ENCODE data around the gene BBS12.

The BBS12 gene

DNA sequence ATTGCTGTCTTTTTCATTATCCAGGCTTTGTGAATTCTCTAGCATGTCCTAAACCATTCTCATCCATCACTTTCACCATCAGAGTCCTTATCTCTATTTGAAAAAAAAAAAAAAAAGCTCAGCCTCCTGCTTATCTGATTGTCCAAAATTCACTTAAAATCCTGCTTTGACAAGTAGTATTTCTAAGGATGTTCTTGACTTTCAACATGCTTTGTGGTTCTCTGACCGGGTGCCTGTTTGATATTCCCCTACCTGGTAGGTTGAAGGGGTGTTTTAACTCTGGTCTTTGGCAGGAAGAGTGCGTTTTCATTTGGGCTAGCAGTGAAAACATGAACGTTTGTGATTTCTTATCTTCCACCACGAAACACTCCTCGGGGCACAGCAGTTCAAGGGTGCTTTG, 17.3 kb upstream of the BBS12 start:
- DNase-seq (ENCODE audit: low read depth): no peak

DNA sequence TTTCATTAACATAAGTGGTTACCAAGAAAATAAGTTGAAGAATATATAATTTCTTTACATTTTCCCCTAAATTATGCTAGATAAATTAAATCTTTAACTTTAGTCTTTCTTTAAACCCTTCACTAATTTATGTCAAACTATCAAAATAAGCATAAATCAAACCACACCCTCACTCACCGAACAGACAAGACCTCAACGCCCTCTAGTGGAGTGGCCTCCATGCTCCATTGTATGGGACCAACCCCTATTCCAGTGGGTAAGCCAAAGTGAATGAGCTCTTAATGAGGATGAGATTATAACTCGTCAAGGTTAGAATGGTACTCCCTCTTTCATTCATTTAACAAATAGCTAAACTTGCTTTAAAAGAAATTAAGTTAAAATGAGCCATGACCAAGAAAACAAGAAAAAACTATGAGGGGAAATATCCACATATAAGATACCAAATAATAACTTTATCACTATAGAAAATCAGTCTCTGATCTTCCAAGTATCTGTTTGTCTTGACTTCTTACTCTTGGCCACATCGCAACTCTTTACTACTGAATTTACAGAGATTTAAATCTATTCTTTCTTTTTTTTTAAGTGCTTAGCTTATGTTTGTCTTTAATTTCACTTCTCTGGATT, 15.6 kb upstream of the BBS12 start:
- DNase-seq (ENCODE audit: low read depth): peak; percentile 73

DNA sequence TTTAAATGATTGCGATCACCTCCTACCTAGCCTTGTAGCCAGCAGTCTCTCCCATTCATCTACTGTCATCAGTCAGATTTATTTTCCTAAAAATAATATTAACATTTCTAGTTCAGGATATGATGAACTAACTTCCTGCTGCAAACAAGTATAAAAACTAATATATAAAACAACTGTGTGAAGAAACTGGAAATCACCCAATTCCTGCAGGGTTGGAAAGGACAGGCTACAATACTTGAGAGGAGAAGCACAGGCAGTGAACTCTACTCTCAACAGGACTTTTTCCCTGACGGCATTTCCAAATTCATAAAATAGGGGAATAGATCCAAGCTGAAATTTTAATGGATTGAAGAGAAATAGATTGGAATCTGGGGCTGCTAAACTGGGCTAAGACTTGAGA, 14.2 kb upstream of the BBS12 start:
- no peak for DNase-seq (ENCODE audit: low read depth)

DNA sequence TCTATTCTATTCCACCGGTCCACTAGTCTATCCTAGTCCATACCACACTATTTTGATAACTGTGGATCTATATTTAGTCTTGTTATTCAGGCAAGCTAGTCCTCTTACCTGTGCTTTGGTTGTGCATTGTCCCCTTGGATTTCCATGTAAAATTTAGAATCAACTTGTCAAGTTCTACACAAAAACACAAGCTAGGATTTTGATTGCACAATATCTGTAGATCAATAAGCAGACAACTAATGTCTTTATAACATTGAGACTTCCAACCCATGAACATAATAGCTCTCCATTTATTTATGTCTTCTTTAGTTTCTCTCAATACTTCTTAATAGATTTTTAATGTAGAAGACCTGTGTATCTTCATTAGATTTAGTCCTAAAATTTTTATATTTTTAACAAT, 10.2 kb upstream of the BBS12 start:
- no peak for DNase-seq (ENCODE audit: low read depth)

DNA sequence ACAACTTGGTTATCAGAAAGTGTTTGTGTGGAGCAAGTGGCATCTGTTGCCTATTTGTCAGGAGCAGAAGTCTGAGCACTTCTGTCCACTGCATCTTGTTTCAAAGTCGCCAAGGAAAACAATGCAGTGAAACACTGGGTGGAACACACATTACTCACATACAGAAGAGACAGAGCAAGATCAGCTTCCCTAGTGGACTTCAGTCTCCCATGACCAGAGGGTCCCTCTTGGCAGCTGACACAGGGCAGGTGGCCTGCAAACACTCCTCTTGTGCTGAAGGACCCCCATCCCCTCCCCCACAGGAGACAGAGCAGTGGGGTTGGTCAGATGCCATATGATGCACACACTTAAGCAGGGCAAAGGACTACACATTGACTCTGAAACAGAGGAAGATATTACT, 3.6 kb upstream of the BBS12 start:
- DNase-seq (ENCODE audit: low read depth): no peak

DNA sequence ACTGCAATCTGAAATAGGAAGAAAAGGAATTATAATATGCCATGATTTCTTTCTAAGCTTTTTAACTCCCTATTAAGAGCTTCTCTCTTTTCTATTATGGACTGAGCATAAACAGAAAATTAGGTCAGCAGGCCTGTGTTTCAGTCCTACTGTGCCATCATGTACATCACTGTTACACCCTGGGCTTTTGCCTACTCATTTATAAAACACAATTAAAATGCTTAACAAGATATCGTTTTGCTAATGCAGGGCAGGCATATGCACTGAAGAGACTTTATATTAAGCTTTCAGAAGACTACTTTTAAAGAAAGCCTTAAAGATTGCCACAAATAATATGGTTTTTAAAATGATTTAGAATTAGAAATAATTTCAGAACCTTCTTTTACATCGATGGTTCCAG, 828 bp upstream of the BBS12 start:
- DNase-seq (ENCODE audit: low read depth): no peak

DNA sequence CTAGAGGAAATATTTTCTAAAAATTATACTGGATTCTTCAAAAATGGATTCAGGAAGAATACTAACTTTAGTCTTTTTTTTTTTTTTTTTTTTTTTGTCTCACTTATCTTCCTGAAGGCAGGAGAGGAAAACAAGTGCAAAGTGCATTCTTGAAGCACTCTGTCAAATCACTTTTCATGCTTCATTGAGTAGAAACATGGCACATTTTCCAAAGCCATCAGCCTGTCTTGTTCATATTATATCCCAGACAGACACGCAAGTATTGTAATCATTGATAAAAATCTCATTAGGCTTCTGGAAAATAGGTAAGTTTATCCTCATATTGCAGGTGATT, 1.2 kb downstream of the BBS12 start:
- no peak for DNase-seq (ENCODE audit: low read depth)

DNA sequence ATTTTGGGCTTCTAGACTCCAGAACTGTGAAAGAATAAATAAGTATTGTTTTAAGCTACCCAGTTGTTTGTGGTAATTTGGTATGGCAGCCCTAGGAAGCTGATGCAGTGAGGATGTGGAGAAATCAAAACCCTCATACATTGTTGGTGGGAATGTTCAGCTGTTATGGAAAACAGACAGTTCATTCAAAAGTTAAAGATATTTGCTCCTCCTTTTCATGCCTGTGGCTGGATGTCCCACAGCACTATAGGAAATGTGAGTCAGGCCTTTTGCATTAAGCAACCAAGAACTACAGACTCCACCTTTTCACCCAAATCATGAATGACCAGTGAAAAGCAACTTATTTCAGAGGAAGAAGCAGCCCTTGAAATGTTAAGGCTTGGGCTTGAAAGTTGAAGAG, 6.7 kb downstream of the BBS12 start:
- DNase-seq (ENCODE audit: low read depth): no peak

DNA sequence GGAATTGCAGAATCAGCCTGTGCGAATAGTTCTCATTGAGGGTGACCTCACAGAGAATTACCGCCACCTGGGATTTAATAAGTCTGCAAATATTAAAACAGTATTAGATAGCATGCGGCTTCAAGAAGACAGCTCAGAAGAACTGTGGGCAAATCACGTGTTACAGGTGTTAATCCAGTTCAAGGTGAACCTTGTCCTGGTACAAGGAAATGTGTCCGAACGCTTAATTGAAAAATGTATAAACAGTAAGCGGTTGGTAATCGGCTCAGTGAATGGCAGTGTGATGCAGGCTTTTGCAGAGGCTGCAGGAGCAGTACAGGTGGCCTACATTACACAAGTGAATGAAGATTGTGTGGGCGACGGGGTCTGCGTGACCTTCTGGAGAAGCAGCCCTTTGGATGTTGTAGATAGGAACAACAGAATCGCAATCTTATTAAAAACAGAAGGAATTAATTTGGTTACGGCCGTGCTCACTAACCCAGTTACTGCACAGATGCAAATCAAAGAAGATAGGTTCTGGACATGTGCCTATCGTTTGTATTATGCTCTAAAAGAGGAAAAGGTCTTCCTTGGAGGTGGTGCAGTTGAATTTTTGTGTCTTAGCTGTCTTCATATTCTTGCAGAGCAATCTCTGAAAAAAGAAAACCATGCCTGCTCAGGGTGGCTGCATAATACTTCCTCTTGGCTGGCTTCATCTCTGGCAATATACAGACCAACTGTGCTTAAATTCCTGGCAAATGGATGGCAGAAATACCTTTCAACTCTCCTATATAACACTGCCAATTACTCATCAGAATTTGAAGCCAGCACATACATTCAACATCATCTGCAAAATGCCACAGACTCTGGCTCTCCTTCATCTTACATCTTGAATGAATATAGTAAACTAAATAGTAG, 10.7 kb downstream of the BBS12 start:
- no peak for DNase-seq (ENCODE audit: low read depth)

DNA sequence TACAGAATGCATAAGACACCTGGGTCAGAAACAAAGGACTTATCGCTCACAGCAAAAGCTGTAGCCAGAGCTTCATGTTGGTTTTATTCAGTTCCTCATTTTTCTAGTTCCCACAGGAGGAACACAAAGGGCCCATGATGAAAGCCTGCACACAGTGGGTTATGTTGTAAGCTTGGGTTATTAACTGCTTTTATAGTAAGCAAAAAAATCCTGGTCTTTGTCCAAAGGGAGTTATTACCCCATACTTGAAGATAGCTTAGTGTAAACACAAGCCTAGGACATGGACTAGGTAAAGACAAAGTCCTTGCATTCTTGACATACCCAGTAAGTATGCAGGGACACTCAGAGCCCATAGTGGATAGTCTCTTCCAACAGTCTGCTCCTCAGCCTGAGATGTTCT, 11.7 kb downstream of the BBS12 start:
- DNase-seq (ENCODE audit: low read depth): no peak

DNA sequence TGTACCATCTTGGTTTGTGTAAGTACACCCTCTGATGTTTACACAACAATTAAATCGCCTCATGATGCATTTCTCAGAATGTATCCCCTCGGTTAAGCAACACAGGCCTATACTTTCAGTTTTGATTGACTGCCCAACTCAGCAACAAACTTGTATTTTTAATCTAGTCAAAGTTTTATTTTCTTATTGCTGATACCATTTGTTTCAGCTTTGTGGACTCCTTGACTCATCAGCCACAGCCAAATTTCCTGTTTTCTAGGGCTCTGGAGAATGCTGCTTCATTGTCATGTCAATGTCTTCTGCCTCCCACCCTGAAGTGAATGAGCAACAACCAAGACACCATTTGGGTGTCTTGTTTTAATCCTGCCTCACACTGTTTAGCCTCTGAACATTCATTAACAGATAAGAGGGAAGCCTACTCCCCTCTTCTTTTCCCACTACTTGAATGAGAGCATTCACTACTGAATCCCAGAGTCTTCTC, 14.0 kb downstream of the BBS12 start:
- no peak for DNase-seq (ENCODE audit: low read depth)

DNA sequence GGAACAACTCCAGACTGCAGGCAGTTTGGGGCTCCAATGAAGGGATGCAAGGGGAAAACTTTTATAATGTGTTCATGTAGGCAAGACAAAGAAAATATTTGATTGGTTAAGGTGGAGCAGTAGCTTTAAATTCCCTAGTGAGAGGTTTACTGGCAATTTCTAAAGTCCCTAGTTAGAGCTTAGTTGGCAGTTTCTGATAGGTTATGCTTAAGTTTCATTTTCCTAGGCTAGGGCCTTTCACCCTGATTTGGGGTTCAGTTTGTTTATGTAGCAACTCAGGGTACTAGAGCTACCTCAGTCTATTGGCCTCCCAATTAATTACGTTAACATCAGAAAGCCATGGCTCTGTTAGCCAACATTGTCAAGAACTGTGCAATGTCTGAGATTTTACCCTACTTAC, 14.6 kb downstream of the BBS12 start:
- no peak for DNase-seq (ENCODE audit: low read depth)

DNA sequence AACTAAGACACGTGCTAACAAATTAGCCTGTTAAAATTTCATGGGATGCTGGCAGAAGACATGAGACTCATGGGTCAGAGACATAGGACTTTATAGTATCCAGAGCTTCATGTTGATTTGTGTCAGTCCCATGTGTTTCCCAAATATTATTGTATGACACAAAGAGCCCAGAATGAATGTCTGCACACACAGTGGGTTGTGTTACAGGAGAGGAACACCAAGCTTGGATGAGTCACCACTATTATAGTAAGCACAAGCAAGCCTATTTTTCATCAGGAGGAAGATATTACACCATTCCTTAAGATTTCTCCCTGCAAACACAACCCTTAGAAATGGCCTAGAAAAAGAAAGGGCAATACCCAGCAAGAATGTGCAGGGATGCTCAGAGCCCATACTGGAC, 15.4 kb downstream of the BBS12 start:
- DNase-seq (ENCODE audit: low read depth): no peak

DNA sequence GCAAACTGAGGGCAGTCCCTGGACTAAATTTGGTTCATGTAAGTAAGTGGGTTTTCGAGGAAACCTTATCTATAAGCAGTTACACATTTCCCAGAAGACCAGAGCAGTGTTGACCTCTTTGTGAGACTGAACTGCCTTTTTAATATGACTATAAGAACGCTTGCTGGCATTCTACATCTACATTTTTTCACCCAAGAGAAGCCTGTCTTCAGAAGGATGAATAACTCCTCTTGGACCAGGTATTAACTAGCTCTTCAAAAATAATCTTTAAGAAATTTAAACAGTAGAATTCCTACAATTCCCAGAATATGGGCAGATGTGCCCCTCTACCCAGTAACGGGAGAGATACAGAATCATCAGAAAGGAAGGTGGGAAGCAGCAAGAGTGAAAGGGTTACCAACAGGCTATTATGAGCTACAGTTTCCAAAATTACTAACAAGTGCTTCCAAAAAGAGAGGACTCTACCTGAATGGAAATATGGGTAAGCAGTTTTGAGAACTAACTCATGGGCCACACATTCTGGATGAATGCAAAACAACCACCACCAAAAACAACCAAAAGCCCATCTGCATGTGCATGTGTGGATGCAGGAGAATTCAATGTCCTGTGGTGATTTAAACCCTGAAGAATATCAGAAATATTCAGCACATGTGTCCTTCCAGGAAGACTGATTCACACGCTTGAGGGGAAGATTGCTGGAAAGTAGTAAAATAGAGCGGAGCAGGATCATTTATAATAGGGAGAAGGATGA, 17.4 kb downstream of the BBS12 start:
- no peak for DNase-seq (ENCODE audit: low read depth)

DNA sequence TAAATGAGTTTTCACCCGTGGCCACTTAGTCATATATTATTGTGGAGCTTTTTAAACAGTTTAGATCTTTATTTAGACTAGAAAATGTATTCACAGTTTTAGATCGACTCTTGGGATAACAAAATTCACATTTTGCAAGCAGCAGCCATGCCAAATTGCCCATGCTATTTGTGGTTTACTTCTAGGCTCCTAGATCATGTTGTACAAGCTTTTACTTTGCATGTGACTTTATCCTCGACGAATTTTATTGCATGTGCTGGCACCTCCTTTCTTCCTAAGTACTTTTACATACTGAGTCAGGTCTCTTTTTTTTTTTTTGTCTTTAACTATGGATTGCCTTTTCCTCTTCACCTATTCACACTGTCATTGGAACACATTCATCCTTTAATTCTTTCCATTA, 23.2 kb downstream of the BBS12 start:
- no peak for DNase-seq (ENCODE audit: low read depth)

DNA sequence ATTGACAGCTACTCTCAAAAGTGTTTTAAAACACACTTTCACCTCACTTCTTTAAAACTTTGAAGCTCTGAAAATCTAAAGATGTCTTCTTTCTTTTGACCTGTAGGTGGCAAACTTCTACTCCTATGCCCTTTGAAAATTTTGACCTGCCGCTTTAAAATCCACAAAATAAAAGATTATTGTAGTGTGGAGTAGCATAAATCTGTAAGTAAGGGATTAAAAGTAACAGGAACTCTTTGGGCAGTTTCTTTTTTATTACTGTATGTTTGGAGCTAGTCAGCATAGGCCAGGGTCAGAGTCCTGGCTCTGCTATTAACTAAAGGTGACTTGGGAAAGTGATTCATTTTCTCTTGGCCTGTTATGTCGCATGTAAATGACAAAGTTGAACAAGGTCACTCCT, 25.5 kb downstream of the BBS12 start:
- DNase-seq (ENCODE audit: low read depth): no peak

DNA sequence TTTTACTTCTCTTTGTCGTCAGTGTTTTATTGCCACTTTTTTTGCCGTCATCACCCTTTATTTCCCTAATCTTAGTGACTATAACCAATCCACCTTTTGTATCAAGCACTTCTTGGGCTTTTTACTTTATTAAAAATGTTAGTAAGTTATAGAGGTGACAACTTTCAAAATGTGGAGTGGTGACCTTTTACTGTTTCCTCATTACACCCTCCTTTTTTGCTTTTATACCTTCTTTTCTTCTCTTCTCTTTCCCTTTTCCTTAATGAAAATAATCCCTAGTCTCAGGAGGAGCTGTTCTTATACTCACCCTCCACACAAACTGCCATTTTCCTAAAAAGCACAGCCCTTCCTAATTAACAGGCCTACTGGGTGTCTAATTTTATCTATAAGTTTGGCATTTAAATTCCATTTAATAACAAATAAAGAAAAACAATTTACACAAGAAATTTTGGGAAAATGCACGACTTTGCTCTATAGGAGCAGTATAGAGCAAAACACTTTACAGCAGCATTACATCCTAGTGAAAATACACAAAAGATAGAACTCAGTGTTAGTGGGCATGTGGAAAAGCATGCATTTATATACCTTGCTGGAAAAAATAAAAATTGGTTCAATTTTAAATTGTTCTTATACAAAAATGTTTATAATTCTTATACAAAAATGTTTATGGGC, 27.3 kb downstream of the BBS12 start:
- DNase-seq (ENCODE audit: low read depth): no peak

DNA sequence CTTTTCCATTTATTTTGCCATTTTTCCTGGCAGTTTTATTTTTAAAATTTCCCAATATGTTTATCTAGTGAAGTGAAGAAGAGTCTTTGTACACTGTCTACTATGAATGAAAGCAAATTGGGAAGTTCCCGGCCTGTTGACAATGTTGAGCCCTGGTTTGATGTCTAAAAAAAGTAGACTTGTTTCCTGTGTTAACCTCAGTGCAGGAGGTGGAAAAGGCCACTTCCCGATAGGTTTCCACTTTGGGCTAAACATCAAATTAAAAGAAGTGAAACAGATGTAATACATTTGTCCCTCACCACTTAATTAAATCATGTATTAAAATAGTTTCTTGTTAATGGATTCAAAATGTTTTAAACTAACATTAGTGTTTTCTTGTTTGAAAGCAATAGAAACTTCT, 30.0 kb downstream of the BBS12 start:
- no peak for DNase-seq (ENCODE audit: low read depth)

DNA sequence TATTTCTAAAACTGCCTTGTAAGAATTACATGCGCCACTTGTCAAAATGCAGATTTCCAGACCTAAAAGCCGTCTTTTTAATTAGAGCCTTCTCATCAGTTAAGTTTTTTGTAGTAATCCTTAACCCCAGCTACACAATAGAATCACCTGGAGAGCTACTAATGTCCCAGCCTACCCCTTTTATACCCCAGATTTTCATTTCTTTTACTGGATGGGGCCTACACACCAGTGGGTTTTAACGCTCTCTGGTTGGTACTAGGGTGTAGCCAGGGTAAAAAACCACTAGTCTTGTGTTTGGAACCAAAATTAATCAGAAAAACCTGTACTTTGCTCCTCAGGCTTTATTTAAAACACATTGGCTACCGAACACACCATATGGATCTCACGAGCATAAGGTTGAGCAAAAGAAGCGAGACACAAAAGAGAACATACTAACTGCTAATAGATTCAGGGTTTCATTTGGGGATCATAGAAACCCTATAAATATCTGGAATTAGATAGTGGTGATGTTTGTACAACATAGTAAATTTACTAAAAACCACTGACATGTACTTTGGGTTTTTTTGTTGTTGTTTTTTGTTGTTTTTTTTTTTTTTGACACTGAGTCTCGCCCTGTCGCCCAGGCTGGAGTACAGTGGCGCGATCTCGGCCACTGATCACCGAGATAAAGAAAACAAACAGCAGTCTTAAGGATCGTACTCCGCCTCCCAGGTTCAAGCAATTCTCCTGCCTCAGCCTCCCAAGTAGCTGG, 30.6 kb downstream of the BBS12 start:
- no peak for DNase-seq (ENCODE audit: low read depth)

DNA sequence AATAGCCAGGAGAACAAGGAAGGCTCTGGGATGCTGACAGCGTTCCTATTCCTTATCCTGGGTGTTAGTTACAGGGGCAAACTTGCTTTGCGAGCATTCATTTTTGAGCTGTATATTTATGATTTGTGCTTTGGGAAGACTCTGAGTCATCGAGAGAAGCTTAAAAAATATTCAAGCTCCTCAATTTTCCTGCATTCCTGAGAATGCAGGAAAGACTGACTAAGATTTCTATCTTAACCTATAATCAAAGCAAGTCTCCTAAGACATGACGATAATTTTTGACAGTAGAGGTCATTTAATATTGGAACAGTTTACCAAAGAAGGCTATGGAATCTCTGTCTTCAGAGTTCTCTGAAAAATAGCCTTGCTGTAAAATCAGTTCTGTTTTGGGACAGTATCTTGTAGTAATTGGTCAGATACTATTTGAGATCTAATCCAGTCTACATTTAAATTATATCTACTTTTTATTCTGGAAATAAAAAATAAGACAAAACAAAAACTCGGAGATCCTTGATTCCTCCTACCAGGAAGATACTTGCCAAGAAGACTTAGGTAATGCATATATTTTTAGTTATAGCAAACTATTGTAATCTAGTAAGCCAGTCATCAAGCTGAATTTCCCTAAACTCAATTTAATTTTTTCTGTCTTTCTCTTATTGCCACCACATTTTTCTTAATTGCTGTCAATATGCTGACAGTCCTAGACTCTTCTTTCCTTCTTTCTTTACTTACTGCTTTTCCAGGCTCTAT, 31.7 kb downstream of the BBS12 start:
- DNase-seq (ENCODE audit: low read depth): no peak

DNA sequence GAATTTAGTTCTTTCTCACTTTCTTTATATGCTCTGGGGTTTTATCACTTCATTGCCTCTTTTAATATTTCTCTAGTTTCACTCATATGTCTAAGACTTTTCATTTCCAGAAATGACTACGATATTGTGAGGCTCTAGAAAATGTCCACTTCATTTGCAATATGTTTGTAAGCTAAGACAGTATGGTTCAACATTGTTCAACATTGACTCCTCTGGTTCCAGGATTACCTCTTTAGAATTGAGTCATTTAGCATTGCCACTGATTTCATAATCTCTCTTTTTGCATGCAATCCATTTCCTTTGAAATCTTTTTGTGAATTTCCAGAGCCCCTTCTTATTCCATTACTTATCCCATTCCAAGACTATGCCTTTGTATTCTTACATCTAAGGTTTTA, 32.3 kb downstream of the BBS12 start:
- no peak for DNase-seq (ENCODE audit: low read depth)
